Left lung (tissue), 10 donors: ENCODE data around the gene LDLRAD3. TPM values are rescaled to one million over a fixed set of nuclear protein-coding genes. Genes with fewer than 3 reads are reported as not detected.

Experiments
- ATAC-seq: fragments of 200-7000 bp; cut with Tn5 transposase; one replicate; pipeline ENCODE4 v1.9.1; 2020; ENCODE audit warnings: moderate library complexity
- DNase-seq, 4 donors: peaks; one replicate each; pipeline ENCODE4 v3.0.0-alpha.2; 2013 to 2020
- H3K27ac ChIP-seq, 2 donors: fragments of 200-600 bp; sonication (generic) in 1 of 2; one replicate each; pipeline versions ENCODE4 v1.5.0 to v1.8.0; 2020 to 2021
- H3K27me3 ChIP-seq, 2 donors: fragments of 200-600 bp; sonication (generic) in 1 of 2; one replicate each; pipeline versions ENCODE4 v1.5.0 to v1.8.0; 2020 to 2021
- H3K36me3 ChIP-seq, 2 donors: fragments of 200-600 bp; sonication (generic) in 1 of 2; one replicate each; pipeline versions ENCODE4 v1.5.0 to v1.8.0; 2020 to 2021
- H3K4me1 ChIP-seq, 2 donors: fragments of 200-600 bp; one replicate each; pipeline ENCODE4 v1.8.0; 2021
- H3K4me3 ChIP-seq, 2 donors: fragments of 200-600 bp; sonication (generic) in 1 of 2; one replicate each; pipeline versions ENCODE4 v1.5.0 to v1.8.0; 2020 to 2021; ENCODE audit warnings: mild to moderate bottlenecking in 1 of 2
- H3K9me3 ChIP-seq, 2 donors: fragments of 200-600 bp; sonication (generic) in 1 of 2; one replicate each; pipeline versions ENCODE4 v1.5.0 to v1.8.0; 2020 to 2021
- CTCF ChIP-seq, 2 donors: fragments of 200-600 bp; sonication (generic) in 1 of 2; IDR thresholded peaks; one replicate each; pipeline versions ENCODE4 v1.5.0 to v1.8.0; 2021; ENCODE audit warnings: antibody characterized with exemption in 2 of 2
- intact Hi-C, 2 donors: fragments of 100-400 bp; cut with DNase I; formaldehyde crosslinking; loops; one replicate each; pipeline versions ENCODE4 v1.11.2 to v1.14.2; 2022
- polyA plus RNA-seq, 6 donors: library from polyadenylated mRNA; unstranded; fragments of 120-200 nt; gene quantifications; one replicate each; pipeline ENCODE4 v1.2.1, GENCODE V29; 2013; ENCODE audit not compliant: insufficient read length in 6 of 6
- total RNA-seq, 2 donors: library from RNA; stranded (reverse); fragmentation: NEBNext Ultra II Directional; extraction: Animal tissue kit (Norgen Biotek cat#: 25700); gene quantifications; one replicate each; pipeline ENCODE4 v1.2.1, GENCODE V29; 2021
- donor health status: DM: no; HTN: yes; CAD: no.
- donor health status: DM: no; HTN: no; CAD: no.

Gene LDLRAD3
- total and polyA plus RNA-seq, 8 donors: 7.1 to 18.2 (median 16.8) TPM

GRCh38 chr11:36019005-36019596, 75.2 kb downstream of the LDLRAD3 start:
- no peaks in the 10 kb centered on the region for H3K27me3 ChIP-seq
- no peak overlapping the region for H3K4me3 ChIP-seq
- ATAC-seq (no peak), DNase-seq (no peak)
- H3K4me1 ChIP-seq: peaks cover 0 to 20% of the 10 kb centered on the region in 2 donors
- TF ChIP-seq CTCF (IDR thresholded peaks at IDR 0.05): no peak
- H3K36me3 ChIP-seq: no peaks in the 10 kb centered on the region
- intact Hi-C loops: no loop called here
- no peaks in the 10 kb centered on the region for H3K9me3 ChIP-seq
- no peak overlapping the region for H3K27ac ChIP-seq

- ATAC-seq (no peak), DNase-seq (no peak)
- H3K36me3 ChIP-seq: no peaks in the 10 kb centered on the region
- H3K27me3 ChIP-seq: no peaks in the 10 kb centered on the region
- TF ChIP-seq CTCF (IDR thresholded peaks at IDR 0.05): no peak
- peaks cover 0 to 13% of the 10 kb centered on the region in 2 donors for H3K4me1 ChIP-seq
- H3K4me3 ChIP-seq: no peak overlapping the region
- no peak overlapping the region for H3K27ac ChIP-seq
- H3K9me3 ChIP-seq: no peaks in the 10 kb centered on the region
- intact Hi-C loops: no loop called here
These were observed 75.9 kb downstream of the LDLRAD3 start for GRCh38 chr11:36019722-36020121.

- Histone ChIP-seq H3K27me3 (no peaks in the 10 kb centered on the region), H3K9me3 (no peaks in the 10 kb centered on the region), H3K4me1 (no peaks in the 10 kb centered on the region), H3K36me3 (no peaks in the 10 kb centered on the region), H3K27ac (no peak overlapping the region), H3K4me3 (no peak overlapping the region)
- intact Hi-C loops: no loop called here
- no peak for ATAC-seq
- TF ChIP-seq CTCF (IDR thresholded peaks at IDR 0.05): no peak
- DNase-seq: no peak
These were observed 79.0 kb downstream of the LDLRAD3 start for GRCh38 chr11:36022882-36023281.

GRCh38 chr11:36023922-36024321, 80.1 kb downstream of the LDLRAD3 start:
- DNase-seq (no peak), ATAC-seq (no peak)
- H3K27ac ChIP-seq: no peak overlapping the region
- no peaks in the 10 kb centered on the region for H3K4me1 ChIP-seq
- TF ChIP-seq CTCF (IDR thresholded peaks at IDR 0.05): no peak
- H3K27me3 ChIP-seq: no peaks in the 10 kb centered on the region
- H3K4me3 ChIP-seq: no peak overlapping the region
- H3K9me3 ChIP-seq: no peaks in the 10 kb centered on the region
- intact Hi-C loops: no loop called here
- no peaks in the 10 kb centered on the region for H3K36me3 ChIP-seq

GRCh38 chr11:36024716-36025115, 80.9 kb downstream of the LDLRAD3 start:
- DNase-seq: no peak
- intact Hi-C loops: loop anchor here in 1 of 2 donors (5.0 kb wide), 1 partner anchor 122 kb away; no protein-coding TSS in a partner anchor
- no peaks in the 10 kb centered on the region for H3K27me3 ChIP-seq
- no peaks in the 10 kb centered on the region for H3K36me3 ChIP-seq
- no peak overlapping the region for H3K27ac ChIP-seq
- H3K4me1 ChIP-seq: no peaks in the 10 kb centered on the region
- H3K9me3 ChIP-seq: no peaks in the 10 kb centered on the region
- no peak for TF ChIP-seq CTCF (IDR thresholded peaks at IDR 0.05)
- no peak for ATAC-seq
- H3K4me3 ChIP-seq: no peak overlapping the region
